H9 (cell line): ENCODE measurements around the gene SLC46A1. TPM values are rescaled to one million over a fixed set of nuclear protein-coding genes. Genes with fewer than 3 reads are reported as not detected.

ENCODE experiments used
- DNase-seq: peaks from one replicate; pipeline ENCODE4 v3.0.0-alpha.2; 2017
- H2AFZ ChIP-seq: one replicate; pipeline ENCODE4 v1.6.1; 2013; ENCODE audit warnings: mild to moderate bottlenecking, low read length, control low read depth, moderate library complexity
- H2AK5ac ChIP-seq: 2 replicates; pipeline ENCODE4 v1.6.1; 2013; ENCODE audit warnings: low read length, control low read depth, mixed read lengths; ENCODE audit not compliant: insufficient read length
- H2BK120ac ChIP-seq: one replicate; pipeline ENCODE4 v1.6.1; 2013; ENCODE audit warnings: low read depth, mild to moderate bottlenecking, low read length, control low read depth, inconsistent platforms; ENCODE audit not compliant: poor library complexity, severe bottlenecking
- H2BK12ac ChIP-seq: 2 replicates; pipeline ENCODE4 v1.6.1; 2013; ENCODE audit warnings: low read length, control low read depth, mixed read lengths, low read depth; ENCODE audit not compliant: insufficient read length
- H2BK15ac ChIP-seq: 2 replicates; pipeline ENCODE4 v1.6.1; 2013; ENCODE audit warnings: low read depth, low read length, control low read depth
- H2BK20ac ChIP-seq: one replicate; pipeline ENCODE4 v1.6.1; 2013; ENCODE audit warnings: low read depth, mild to moderate bottlenecking, low read length, control low read depth, inconsistent platforms; ENCODE audit not compliant: poor library complexity, severe bottlenecking
- H2BK5ac ChIP-seq: 2 replicates; pipeline ENCODE4 v1.6.1; 2013; ENCODE audit warnings: low read length, control low read depth, mixed read lengths; ENCODE audit not compliant: insufficient read length
- H3K14ac ChIP-seq: 2 replicates; pipeline ENCODE4 v1.6.1; 2013; ENCODE audit warnings: low read length, control low read depth; ENCODE audit not compliant: insufficient read depth
- H3K18ac ChIP-seq: 2 replicates; pipeline ENCODE4 v1.6.1; 2013; ENCODE audit warnings: low read depth, mild to moderate bottlenecking, mixed read lengths, low read length, control low read depth; ENCODE audit not compliant: insufficient read length
- H3K23ac ChIP-seq: 2 replicates; pipeline ENCODE4 v1.6.1; 2013; ENCODE audit warnings: low read length, control low read depth, mixed read lengths, low read depth; ENCODE audit not compliant: insufficient read length
- H3K23me2 ChIP-seq: 2 replicates; pipeline ENCODE4 v1.6.1; 2013; ENCODE audit warnings: low read depth, mild to moderate bottlenecking, mixed read lengths, low read length, control low read depth; ENCODE audit not compliant: insufficient read length, poor library complexity, severe bottlenecking
- H3K27ac ChIP-seq: 2 replicates; pipeline ENCODE4 v1.5.1; 2013; ENCODE audit warnings: low read length, control low read depth, mixed read lengths, low read depth; ENCODE audit not compliant: insufficient read length
- H3K27me3 ChIP-seq: 2 replicates; pipeline ENCODE4 v1.6.1; 2013; ENCODE audit warnings: low read length, control low read depth, inconsistent platforms; ENCODE audit not compliant: insufficient read depth
- H3K4ac ChIP-seq: 2 replicates; pipeline ENCODE4 v1.6.1; 2013; ENCODE audit warnings: low read depth, mild to moderate bottlenecking, control low read depth, inconsistent platforms, low read length, moderate library complexity
- H3K4me1 ChIP-seq: 2 replicates; pipeline ENCODE4 v1.6.1; 2013; ENCODE audit warnings: low read length, control low read depth, inconsistent platforms; ENCODE audit not compliant: insufficient read depth
- H3K4me2 ChIP-seq: 2 replicates; pipeline ENCODE4 v1.6.1; 2013; ENCODE audit warnings: low read length, control low read depth, mixed read lengths; ENCODE audit not compliant: insufficient read length, insufficient read depth
- H3K56ac ChIP-seq: 2 replicates; pipeline ENCODE4 v1.6.1; 2013; ENCODE audit warnings: low read depth, mild to moderate bottlenecking, mixed read lengths, low read length, control low read depth; ENCODE audit not compliant: insufficient read length
- H3K79me1 ChIP-seq: 2 replicates; pipeline ENCODE4 v1.6.1; 2013; ENCODE audit warnings: low read depth, mild to moderate bottlenecking, moderate library complexity, low read length, control low read depth, inconsistent platforms; ENCODE audit not compliant: insufficient read depth, poor library complexity, severe bottlenecking
- H3K79me2 ChIP-seq: 2 replicates; pipeline ENCODE4 v1.6.1; 2013; ENCODE audit warnings: low read length, control low read depth, inconsistent platforms; ENCODE audit not compliant: insufficient read depth
- H3K9ac ChIP-seq: 2 replicates; pipeline ENCODE4 v1.6.1; 2013; ENCODE audit warnings: low read length, control low read depth, mixed read lengths; ENCODE audit not compliant: insufficient read length; ENCODE audit errors: extremely low read depth
- H3K9me3 ChIP-seq: one replicate; pipeline ENCODE4 v1.6.1; 2013; ENCODE audit warnings: low read depth, low read length, inconsistent platforms; ENCODE audit not compliant: control insufficient read depth
- H3T11ph ChIP-seq: one replicate; pipeline ENCODE4 v1.6.1; 2013; ENCODE audit warnings: mild to moderate bottlenecking, low read length, control low read depth, inconsistent platforms
- H4K20me1 ChIP-seq: one replicate; pipeline ENCODE4 v1.6.1; 2013; ENCODE audit not compliant: control insufficient read depth, insufficient read length, insufficient read depth
- H4K5ac ChIP-seq: 2 replicates; pipeline ENCODE4 v1.6.1; 2013; ENCODE audit warnings: low read depth, mild to moderate bottlenecking, mixed read lengths, low read length, control low read depth; ENCODE audit not compliant: insufficient read length
- H4K8ac ChIP-seq: replicated peaks from 2 replicates; pipeline ENCODE4 v1.6.1; 2013; ENCODE audit warnings: low read length, control low read depth, mixed read lengths, low read depth; ENCODE audit not compliant: insufficient read length
- H4K91ac ChIP-seq: 2 replicates; pipeline ENCODE4 v1.6.1; 2013; ENCODE audit warnings: low read depth, mild to moderate bottlenecking, moderate library complexity, mixed read lengths, low read length, control low read depth; ENCODE audit not compliant: insufficient read length
- H3K27ac Mint-ChIP-seq, 3 experiments: 2 replicates in 2 of 3; 3 replicates in 1 of 3; pipeline ENCODE4 v1.8.0; 2020 to 2021; ENCODE audit warnings: mixed read lengths in 3 of 3, mild to moderate bottlenecking in 1 of 3, moderate library complexity in 1 of 3
- H3K27me3 Mint-ChIP-seq: 2 replicates; pipeline ENCODE4 v1.8.0; 2021; ENCODE audit warnings: low read depth, mild to moderate bottlenecking, moderate library complexity, mixed read lengths
- H3K36me3 Mint-ChIP-seq, 3 experiments: 2 replicates in 2 of 3; 3 replicates in 1 of 3; pipeline ENCODE4 v1.8.0; 2020 to 2021; ENCODE audit warnings: low read depth in 3 of 3, mixed read lengths in 3 of 3; ENCODE audit not compliant: insufficient read depth in 1 of 3
- H3K4me1 Mint-ChIP-seq, 2 experiments: 2 replicates each; pipeline ENCODE4 v1.8.0; 2020; ENCODE audit warnings: mixed read lengths in 2 of 2
- H3K4me3 Mint-ChIP-seq, 2 experiments: 2 replicates in 1 of 2; 3 replicates in 1 of 2; pipeline ENCODE4 v1.8.0; 2020 to 2021; ENCODE audit warnings: mild to moderate bottlenecking in 2 of 2, mixed read lengths in 2 of 2, moderate library complexity in 1 of 2
- H3K9me3 Mint-ChIP-seq, 2 experiments: 2 replicates in 1 of 2; 3 replicates in 1 of 2; pipeline ENCODE4 v1.8.0; 2020; ENCODE audit warnings: mild to moderate bottlenecking in 2 of 2, mixed read lengths in 2 of 2, moderate library complexity in 1 of 2
- WGBS: extraction: QIAGEN DNeasy Blood & Tissue Kit; methylation state at CpG from one replicate; pipeline ENCODE4 v1.1.7; 2013; ENCODE audit warnings: missing lambda C conversion rate, low lambda C conversion rate, mixed read lengths; ENCODE audit not compliant: insufficient read length; ENCODE audit errors: extremely low coverage; 5-methylcytosine and 5-hydroxymethylcytosine counted together
- total RNA-seq: library from RNA; stranded (reverse); gene quantifications from 2 replicates; pipeline ENCODE4 v1.2.1, GENCODE V29; 2021
- TF ChIP-seq, protein P1 (sequence below): fragments of 200-600 bp; sonication (generic); conservative IDR thresholded peaks from 3 replicates; pipeline ENCODE4 v1.8.0; 2021; ENCODE audit warnings: antibody characterized with exemption, mild to moderate bottlenecking

The SLC46A1 gene
- total RNA-seq, 1 experiment from 2014 or later = 8.7 TPM

DNA sequence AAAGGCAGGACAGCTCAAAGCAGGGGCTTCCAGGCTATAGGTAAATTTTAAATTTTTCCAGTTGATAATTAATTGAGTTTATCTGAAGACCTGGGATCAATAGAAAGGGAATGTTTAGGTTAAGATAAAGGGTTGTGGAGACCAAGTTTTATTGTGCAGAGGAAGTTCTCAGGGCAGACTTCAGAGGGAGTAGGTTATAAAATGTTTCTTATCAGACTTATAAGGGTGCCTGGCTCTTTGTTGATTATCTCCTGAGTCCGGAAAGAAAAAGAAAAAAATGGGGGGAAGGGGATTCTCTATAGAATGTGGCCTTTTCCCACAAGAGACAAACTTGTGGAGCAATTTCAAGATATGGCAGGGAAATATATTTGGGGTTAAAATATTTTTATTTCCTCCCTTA lies 15.9 kb downstream of the SLC46A1 start:
- H3K4me2 ChIP-seq = no peak overlapping the region

More for the DNA sequence above, 15.9 kb downstream of the SLC46A1 start:
- Mint-ChIP-seq H3K36me3 (peaks cover 0 to 3% (median 0%) of the 10 kb centered on the region in 3 experiments; a peak in 2 of 7 replicates), H3K27ac (no peak overlapping the region), H3K27me3 (peaks cover 34% of the 10 kb centered on the region), H3K4me3 (no peak overlapping the region), H3K9me3 (no peaks in the 10 kb centered on the region), H3K4me1 (peaks cover 4 to 5% of the 10 kb centered on the region in 2 experiments; a peak in 2 of 4 replicates)
- no peak overlapping the region for H3K14ac ChIP-seq
- peaks cover under 1% of the 10 kb centered on the region for H3K23me2 ChIP-seq
- no peak overlapping the region for H3K56ac ChIP-seq
- H4K8ac ChIP-seq = no peak overlapping the region
- no peak overlapping the region for H2BK12ac ChIP-seq
- DNase-seq = no peak
- TF ChIP-seq, protein P1, sequence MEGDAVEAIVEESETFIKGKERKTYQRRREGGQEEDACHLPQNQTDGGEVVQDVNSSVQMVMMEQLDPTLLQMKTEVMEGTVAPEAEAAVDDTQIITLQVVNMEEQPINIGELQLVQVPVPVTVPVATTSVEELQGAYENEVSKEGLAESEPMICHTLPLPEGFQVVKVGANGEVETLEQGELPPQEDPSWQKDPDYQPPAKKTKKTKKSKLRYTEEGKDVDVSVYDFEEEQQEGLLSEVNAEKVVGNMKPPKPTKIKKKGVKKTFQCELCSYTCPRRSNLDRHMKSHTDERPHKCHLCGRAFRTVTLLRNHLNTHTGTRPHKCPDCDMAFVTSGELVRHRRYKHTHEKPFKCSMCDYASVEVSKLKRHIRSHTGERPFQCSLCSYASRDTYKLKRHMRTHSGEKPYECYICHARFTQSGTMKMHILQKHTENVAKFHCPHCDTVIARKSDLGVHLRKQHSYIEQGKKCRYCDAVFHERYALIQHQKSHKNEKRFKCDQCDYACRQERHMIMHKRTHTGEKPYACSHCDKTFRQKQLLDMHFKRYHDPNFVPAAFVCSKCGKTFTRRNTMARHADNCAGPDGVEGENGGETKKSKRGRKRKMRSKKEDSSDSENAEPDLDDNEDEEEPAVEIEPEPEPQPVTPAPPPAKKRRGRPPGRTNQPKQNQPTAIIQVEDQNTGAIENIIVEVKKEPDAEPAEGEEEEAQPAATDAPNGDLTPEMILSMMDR = no peak
- H3K23ac ChIP-seq = no peak overlapping the region
- H3K9me3 ChIP-seq = no peaks in the 10 kb centered on the region
- H3K18ac ChIP-seq = no peak overlapping the region
- H3K4ac ChIP-seq = no peak overlapping the region
- H3K79me1 ChIP-seq = no peaks in the 10 kb centered on the region
- no peak overlapping the region for H2BK120ac ChIP-seq
- no peak overlapping the region for H4K91ac ChIP-seq
- H3K79me2 ChIP-seq = no peaks in the 10 kb centered on the region
- WGBS = no CpG with 5 or more reads among the region's 1 CpG
- H2BK20ac ChIP-seq = no peak overlapping the region
- no peak overlapping the region for H2BK15ac ChIP-seq
- H3K4me1 ChIP-seq = no peaks in the 10 kb centered on the region
- H2BK5ac ChIP-seq = no peak overlapping the region
- H2AK5ac ChIP-seq = no peak overlapping the region
- H2AFZ ChIP-seq = no peak overlapping the region
- no peak overlapping the region for H3K27ac ChIP-seq
- H3K27me3 ChIP-seq = peaks cover 3% of the 10 kb centered on the region; the same call in 1 of the 2 replicates
- H4K5ac ChIP-seq = no peak overlapping the region
- H3K9ac ChIP-seq = no peak overlapping the region
- H3T11ph ChIP-seq = no peak overlapping the region
- no peaks in the 10 kb centered on the region for H4K20me1 ChIP-seq
